ENCODE measurements around the gene CDHR1.
"Not testable (repeated sequence)": the region's sequence is repeated elsewhere in the genome, so short reads cannot be mapped to it uniquely, and the experiment has no call there.

CDHR1 gene

GRCh38 chr10:84194424-84195043 lies at the start of gene CDHR1:
Gene CDHR1 (plus strand): TSS chr10:84194537. CDS start chr10:84194761, 224 bp downstream.
- no peak for DNase-seq (ENCODE audit: low read depth)

GRCh38 chr10:84147347-84147746 lies 47.0 kb upstream of the CDHR1 start:
- no peak for DNase-seq (ENCODE audit: low read depth)

- DNase-seq (ENCODE audit: low read depth): not testable (repeated sequence)
Observed at GRCh38 chr10:84148006-84148597, 46.2 kb upstream of the CDHR1 start.

- no peak for DNase-seq (ENCODE audit: low read depth)
Observed at GRCh38 chr10:84149854-84150253, 44.5 kb upstream of the CDHR1 start.

GRCh38 chr10:84152769-84153168 lies 41.6 kb upstream of the CDHR1 start:
- DNase-seq (ENCODE audit: low read depth): no peak

GRCh38 chr10:84155521-84155920 lies 38.8 kb upstream of the CDHR1 start:
- DNase-seq (ENCODE audit: low read depth): no peak

- DNase-seq (ENCODE audit: low read depth): no peak
Observed at GRCh38 chr10:84156009-84156408, 38.3 kb upstream of the CDHR1 start.

- no peak for DNase-seq (ENCODE audit: low read depth)
Observed at GRCh38 chr10:84156768-84157167, 37.6 kb upstream of the CDHR1 start.

GRCh38 chr10:84158061-84158460 lies 36.3 kb upstream of the CDHR1 start:
- DNase-seq (ENCODE audit: low read depth): no peak

GRCh38 chr10:84158550-84158949 lies 35.8 kb upstream of the CDHR1 start:
- DNase-seq (ENCODE audit: low read depth): no peak

- DNase-seq (ENCODE audit: low read depth): no peak
Observed at GRCh38 chr10:84159076-84159685, 35.2 kb upstream of the CDHR1 start.

- DNase-seq (ENCODE audit: low read depth): no peak
Observed at GRCh38 chr10:84160663-84161362, 33.5 kb upstream of the CDHR1 start.

GRCh38 chr10:84163996-84164395 lies 30.3 kb upstream of the CDHR1 start:
- no peak for DNase-seq (ENCODE audit: low read depth)

GRCh38 chr10:84164442-84164841 lies 29.9 kb upstream of the CDHR1 start:
- no peak for DNase-seq (ENCODE audit: low read depth)

GRCh38 chr10:84166620-84167288 lies 27.6 kb upstream of the CDHR1 start:
- no peak for DNase-seq (ENCODE audit: low read depth)

- DNase-seq (ENCODE audit: low read depth): not testable (repeated sequence)
Observed at GRCh38 chr10:84167289-84167653, 27.1 kb upstream of the CDHR1 start.

GRCh38 chr10:84168382-84168781 lies 26.0 kb upstream of the CDHR1 start:
- DNase-seq (ENCODE audit: low read depth): not testable (repeated sequence)

GRCh38 chr10:84171237-84171636 lies 23.1 kb upstream of the CDHR1 start:
- not testable (repeated sequence) for DNase-seq (ENCODE audit: low read depth)

GRCh38 chr10:84171700-84172466 lies 22.5 kb upstream of the CDHR1 start:
- DNase-seq (ENCODE audit: low read depth): not testable (repeated sequence)

GRCh38 chr10:84172467-84173356 lies 21.6 kb upstream of the CDHR1 start:
- no peak for DNase-seq (ENCODE audit: low read depth)

GRCh38 chr10:84173501-84173929 lies 20.8 kb upstream of the CDHR1 start, which contains the start of gene GPR15LG:
Gene GPR15LG (plus strand): TSS chr10:84173801. CDS start chr10:84173852, 51 bp downstream.
- DNase-seq (ENCODE audit: low read depth): no peak

Measured in HS-27A (cell line).